MM.1S (cell line): ENCODE data around the gene RUBCN.

ENCODE experiments used
- CTCF ChIP-seq: fragments of 300-600 bp; sonication (generic); IDR thresholded peaks from 2 replicates; pipeline ENCODE4 v1.5.1; 2016; ENCODE audit warnings: antibody characterized with exemption, low read length, mixed read lengths
- EZH2phosphoT487 ChIP-seq: fragments of 300-600 bp; sonication (generic); IDR thresholded peaks from 2 replicates; pipeline ENCODE4 v1.6.1; 2018; ENCODE audit warnings: antibody characterized with exemption, low read length

DNA sequence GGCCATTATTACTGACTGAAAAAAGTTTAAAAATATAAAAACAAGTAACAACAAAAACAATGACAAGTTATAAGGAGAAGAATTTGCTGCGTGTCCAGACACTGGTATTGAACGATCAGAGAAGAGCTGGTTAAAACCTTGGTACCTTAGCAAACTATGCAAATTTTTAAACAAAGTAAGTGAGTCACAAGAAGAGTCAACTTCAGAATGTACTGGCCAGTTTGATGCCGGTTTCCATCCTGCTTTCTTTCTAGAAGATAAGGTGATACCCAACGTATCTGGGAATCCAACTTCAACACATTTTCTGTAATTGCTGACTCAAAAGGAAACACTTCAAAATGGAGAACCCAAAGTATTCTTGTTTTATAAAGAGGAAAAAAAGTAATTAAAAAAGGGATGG, 49.8 kb downstream of the RUBCN start:
- TF ChIP-seq CTCF (no peak), EZH2phosphoT487 (no peak)
